Adrenal gland (tissue), 5 donors: ENCODE measurements around the gene WDR70.

Source experiments
- POLR2A ChIP-seq, 2 donors: fragments of 450-650 bp; IDR thresholded peaks; one replicate each; pipeline ENCODE4 v1.6.1; 2017; ENCODE audit warnings: antibody characterized with exemption in 2 of 2, mild to moderate bottlenecking in 2 of 2, moderate library complexity in 1 of 2
- TF ChIP-seq, protein P1 (sequence below), 6 experiments: fragments of 450-650 bp in 4 of 6; fragments of 200-600 bp in 2 of 6; sonication (generic) in 1 of 6; IDR thresholded peaks; 1 replicate in 5 of 6; 2 replicates in 1 of 6; pipeline versions ENCODE4 v1.5.1 to v1.8.0; 2016 to 2021; ENCODE audit warnings: antibody characterized with exemption in 6 of 6, mild to moderate bottlenecking in 2 of 6, moderate library complexity in 1 of 6
- donor health status: DM: no; HTN: no; CAD: no.

DNA sequence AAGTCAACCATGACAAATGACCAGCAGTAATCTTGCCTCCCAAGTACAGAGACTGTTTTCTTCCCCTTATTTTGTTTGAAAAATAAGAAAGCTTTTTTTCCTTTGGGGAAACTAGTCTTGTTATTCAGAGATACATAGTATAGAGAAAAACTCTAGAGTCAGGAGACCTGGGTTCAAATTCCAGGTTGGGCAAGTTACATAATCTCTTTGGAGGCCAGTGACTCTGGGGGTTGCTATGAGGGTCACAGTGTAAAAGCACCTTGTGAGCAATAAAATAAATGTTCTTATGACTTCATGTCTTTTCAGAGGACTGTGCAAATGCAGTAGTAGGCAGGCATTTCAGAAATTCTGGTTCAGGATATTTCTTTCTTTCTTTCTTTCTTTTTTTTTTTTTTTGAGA is 389.3 kb downstream of the WDR70 start:
- TF ChIP-seq, protein P1, sequence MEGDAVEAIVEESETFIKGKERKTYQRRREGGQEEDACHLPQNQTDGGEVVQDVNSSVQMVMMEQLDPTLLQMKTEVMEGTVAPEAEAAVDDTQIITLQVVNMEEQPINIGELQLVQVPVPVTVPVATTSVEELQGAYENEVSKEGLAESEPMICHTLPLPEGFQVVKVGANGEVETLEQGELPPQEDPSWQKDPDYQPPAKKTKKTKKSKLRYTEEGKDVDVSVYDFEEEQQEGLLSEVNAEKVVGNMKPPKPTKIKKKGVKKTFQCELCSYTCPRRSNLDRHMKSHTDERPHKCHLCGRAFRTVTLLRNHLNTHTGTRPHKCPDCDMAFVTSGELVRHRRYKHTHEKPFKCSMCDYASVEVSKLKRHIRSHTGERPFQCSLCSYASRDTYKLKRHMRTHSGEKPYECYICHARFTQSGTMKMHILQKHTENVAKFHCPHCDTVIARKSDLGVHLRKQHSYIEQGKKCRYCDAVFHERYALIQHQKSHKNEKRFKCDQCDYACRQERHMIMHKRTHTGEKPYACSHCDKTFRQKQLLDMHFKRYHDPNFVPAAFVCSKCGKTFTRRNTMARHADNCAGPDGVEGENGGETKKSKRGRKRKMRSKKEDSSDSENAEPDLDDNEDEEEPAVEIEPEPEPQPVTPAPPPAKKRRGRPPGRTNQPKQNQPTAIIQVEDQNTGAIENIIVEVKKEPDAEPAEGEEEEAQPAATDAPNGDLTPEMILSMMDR (IDR thresholded peaks at IDR 0.05) = no peak
- no peak for TF ChIP-seq POLR2A (IDR thresholded peaks at IDR 0.05)
